SK-N-SH (cell line): ENCODE measurements around the gene ATP1A1. TPM values are rescaled to one million over a fixed set of nuclear protein-coding genes. Genes with fewer than 3 reads are reported as not detected.
A peak's percentile ranks its signal among the peaks of the same experiment; 100 is the strongest.

Experiments used
- CTCF ChIA-PET: fragments of 300-600, 350-600 bp; formaldehyde crosslinking; extraction: SDS; loops from one replicate; lab custom pipeline; 2021; lab: Yijun Ruan, JAX
- POLR2A ChIA-PET: fragments of 350-600 bp; sonication (Branson Sonifier 250); formaldehyde crosslinking; extraction: SDS; loops from one replicate; lab custom pipeline; 2020; ENCODE audit warnings: antibody characterized with exemption, inconsistent platforms; lab: Yijun Ruan, JAX
- DNase-seq: peaks from one replicate; pipeline ENCODE4 v3.0.0; 2012
- H2AFZ ChIP-seq: fragments of 200-600 bp; sonication (generic); 2 replicates; pipeline ENCODE4 v1.8.1; 2016; ENCODE audit warnings: antibody characterized with exemption, mild to moderate bottlenecking, low read depth
- H3F3A ChIP-seq: fragments of 200-600 bp; sonication (generic); replicated peaks from 2 replicates; pipeline ENCODE3; 2016; ENCODE audit warnings: antibody characterized with exemption, mild to moderate bottlenecking; ENCODE audit not compliant: insufficient read depth
- H3K27ac ChIP-seq, 2 experiments: fragments of 200-500 bp in 1 of 2; fragments of 200-600 bp in 1 of 2; sonication (Bioruptor generic) in 1 of 2; sonication (generic), shearing (Covaris generic) in 1 of 2; 2 replicates each; pipeline versions ENCODE4 v1.5.1 to v1.6.1; 2014 to 2016; ENCODE audit warnings: low read depth in 2 of 2, inconsistent platforms in 1 of 2, low read length in 1 of 2, mild to moderate bottlenecking in 1 of 2, mixed read lengths in 1 of 2
- H3K27me3 ChIP-seq: fragments of 200-600 bp; sonication (generic), shearing (Covaris generic); 2 replicates; pipeline ENCODE4 v1.6.1; 2016; ENCODE audit warnings: mixed run types; ENCODE audit not compliant: insufficient read depth
- H3K36me3 ChIP-seq, 2 experiments: fragments of 200-500 bp in 1 of 2; fragments of 200-600 bp in 1 of 2; sonication (Bioruptor generic) in 1 of 2; sonication (generic) in 1 of 2; replicated peaks in 1 of 2; 2 replicates each; pipeline versions ENCODE3 to v1.5.1; 2014 to 2016; ENCODE audit warnings: low read length in 1 of 2, mild to moderate bottlenecking in 1 of 2; ENCODE audit not compliant: insufficient read depth in 2 of 2, control insufficient read depth in 1 of 2
- H3K4me1 ChIP-seq, 2 experiments: fragments of 200-500 bp in 1 of 2; fragments of 200-600 bp in 1 of 2; sonication (Bioruptor generic) in 1 of 2; sonication (generic), shearing (Covaris generic) in 1 of 2; 2 replicates each; pipeline versions ENCODE4 v1.5.1 to v1.6.1; 2014 to 2016; ENCODE audit warnings: low read depth in 1 of 2, low read length in 1 of 2, mixed run types in 1 of 2; ENCODE audit not compliant: insufficient read depth in 2 of 2, control insufficient read depth in 1 of 2
- H3K4me2 ChIP-seq: fragments of 200-600 bp; sonication (generic), shearing (Covaris generic); 2 replicates; pipeline ENCODE4 v1.6.1; 2017; ENCODE audit warnings: mixed run types
- H3K4me3 ChIP-seq, 2 experiments: fragments of 200-500 bp in 1 of 2; fragments of 200-600 bp in 1 of 2; sonication (Bioruptor generic) in 1 of 2; sonication (generic), shearing (Covaris generic) in 1 of 2; 2 replicates each; pipeline versions ENCODE4 v1.5.1 to v1.8.1; 2014 to 2016; ENCODE audit warnings: low read depth in 2 of 2, inconsistent platforms in 1 of 2, low read length in 1 of 2, mild to moderate bottlenecking in 1 of 2, mixed read lengths in 1 of 2, moderate library complexity in 1 of 2
- H3K79me2 ChIP-seq: fragments of 200-600 bp; sonication (generic); 2 replicates; pipeline ENCODE4 v1.8.1; 2017; ENCODE audit warnings: mild to moderate bottlenecking; ENCODE audit not compliant: insufficient read depth
- H3K9ac ChIP-seq: fragments of 200-600 bp; sonication (generic); 2 replicates; pipeline ENCODE4 v1.6.1; 2017; ENCODE audit warnings: mixed run types
- H3K9me2 ChIP-seq: fragments of 200-600 bp; sonication (generic); 2 replicates; pipeline ENCODE4 v1.6.1; 2017; ENCODE audit warnings: mixed run types
- H3K9me3 ChIP-seq: fragments of 200-600 bp; sonication (generic); 2 replicates; pipeline ENCODE4 v1.6.1; 2017; ENCODE audit warnings: mixed run types, mild to moderate bottlenecking, moderate library complexity
- H4K20me1 ChIP-seq: fragments of 200-600 bp; sonication (generic); 2 replicates; pipeline ENCODE4 v1.6.1; 2017; ENCODE audit warnings: mild to moderate bottlenecking, mixed run types; ENCODE audit not compliant: insufficient read depth
- CHD2 ChIP-seq: fragments of 150-350 bp; IDR thresholded peaks from 2 replicates; pipeline ENCODE4 v1.6.1; 2018; ENCODE audit warnings: low read length; ENCODE audit not compliant: partially characterized antibody
- EP300 ChIP-seq, 2 experiments: IDR thresholded peaks; 2 replicates each; pipeline versions ENCODE4 v1.4.0 to v1.6.1; 2012; ENCODE audit warnings: borderline replicate concordance in 1 of 2, low read depth in 1 of 2, low read length in 1 of 2
- EZH2phosphoT487 ChIP-seq: fragments of 200-600 bp; sonication (generic); IDR thresholded peaks from 2 replicates; pipeline ENCODE4 v1.6.1; 2017; ENCODE audit warnings: low read depth, mixed run types, mild to moderate bottlenecking, antibody characterized with exemption, moderate library complexity, borderline replicate concordance
- FOSL2 ChIP-seq: IDR thresholded peaks from 2 replicates; pipeline ENCODE4 v1.4.0; 2012; ENCODE audit warnings: low read depth, mild to moderate bottlenecking, moderate library complexity, borderline replicate concordance
- FOXJ3 ChIP-seq: sonication (generic); formaldehyde crosslinking; IDR thresholded peaks from 2 replicates; pipeline ENCODE4 v1.5.1; 2020; ENCODE audit warnings: mild to moderate bottlenecking, missing genetic modification reagents
- FOXM1 ChIP-seq: IDR thresholded peaks from 2 replicates; pipeline ENCODE4 v1.4.0; 2012; ENCODE audit warnings: low read depth, mild to moderate bottlenecking
- GABPA ChIP-seq: IDR thresholded peaks from 2 replicates; pipeline ENCODE4 v1.4.0; 2012; ENCODE audit warnings: low read depth, mild to moderate bottlenecking
- GATA2 ChIP-seq: sonication (generic); formaldehyde crosslinking; IDR thresholded peaks from 2 replicates; pipeline ENCODE4 v1.5.0; 2020; ENCODE audit warnings: mild to moderate bottlenecking, missing genetic modification reagents
- IRF3 ChIP-seq: fragments of 150-350 bp; IDR thresholded peaks from 2 replicates; pipeline ENCODE4 v1.6.1; 2016; ENCODE audit warnings: mild to moderate bottlenecking, low read depth, low read length
- JUND ChIP-seq: IDR thresholded peaks from 2 replicates; pipeline ENCODE4 v1.4.0; 2012
- MAX ChIP-seq: IDR thresholded peaks from 2 replicates; pipeline ENCODE4 v1.4.0; 2012; ENCODE audit warnings: low read depth
- MXI1 ChIP-seq: IDR thresholded peaks from 2 replicates; pipeline ENCODE4 v1.6.1; 2012; ENCODE audit warnings: mild to moderate bottlenecking, low read depth, low read length, improper control_type of control experiment
- NFIC ChIP-seq: IDR thresholded peaks from 2 replicates; pipeline ENCODE4 v1.4.0; 2012; ENCODE audit warnings: borderline replicate concordance
- RCOR1 ChIP-seq: fragments of 150-350 bp; IDR thresholded peaks from 2 replicates; pipeline ENCODE4 v1.6.1; 2017; ENCODE audit warnings: antibody characterized with exemption, low read length
- RFX5 ChIP-seq: IDR thresholded peaks from 2 replicates; pipeline ENCODE4 v1.6.1; 2012; ENCODE audit warnings: mild to moderate bottlenecking, improper control_type of control experiment, low read length
- RXRA ChIP-seq: IDR thresholded peaks from 2 replicates; pipeline ENCODE4 v1.4.0; 2012; ENCODE audit warnings: low read depth, mild to moderate bottlenecking, borderline replicate concordance
- SIN3A ChIP-seq: IDR thresholded peaks from 2 replicates; pipeline ENCODE4 v1.6.1; 2012; ENCODE audit warnings: low read depth, mild to moderate bottlenecking, low read length, moderate library complexity, borderline replicate concordance
- SMC3 ChIP-seq: IDR thresholded peaks from 2 replicates; pipeline ENCODE4 v1.6.1; 2012; ENCODE audit warnings: low read depth, low read length, improper control_type of control experiment
- TAF1 ChIP-seq: IDR thresholded peaks from 2 replicates; pipeline ENCODE4 v1.6.1; 2012; ENCODE audit warnings: low read depth, mild to moderate bottlenecking, low read length, moderate library complexity, borderline replicate concordance
- TCF12 ChIP-seq: IDR thresholded peaks from 2 replicates; pipeline ENCODE4 v1.4.0; 2012
- TEAD4 ChIP-seq: IDR thresholded peaks from 2 replicates; pipeline ENCODE4 v1.4.0; 2012; ENCODE audit warnings: mild to moderate bottlenecking, borderline replicate concordance; ENCODE audit not compliant: insufficient read depth
- USF1 ChIP-seq: IDR thresholded peaks from 2 replicates; pipeline ENCODE4 v1.4.0; 2012; ENCODE audit warnings: low read depth, borderline replicate concordance
- USF2 ChIP-seq: fragments of 150-350 bp; IDR thresholded peaks from 2 replicates; pipeline ENCODE4 v1.6.1; 2017; ENCODE audit warnings: antibody characterized with exemption, low read length, low read depth, borderline replicate concordance
- YY1 ChIP-seq: IDR thresholded peaks from 2 replicates; pipeline ENCODE4 v1.4.0; 2012; ENCODE audit warnings: low read depth, mild to moderate bottlenecking
- WGBS: methylation state at CpG from one replicate; pipeline ENCODE4 v1.1.6; 2017; ENCODE audit warnings: low lambda C conversion rate; 5-methylcytosine and 5-hydroxymethylcytosine counted together
- polyA plus RNA-seq, 3 experiments: library from polyadenylated mRNA; depleted of rRNA; stranded (reverse); fragments of >200 nt; gene quantifications; 2 replicates each; pipeline ENCODE4 v1.2.3, GENCODE V29; 2012

Gene ATP1A1
- polyA plus RNA-seq, 1 of the 3 experiments (the other 2 are of a cell fraction), result 233 TPM

GRCh38 chr1:116420417-116421200 lies 47.6 kb downstream of the ATP1A1 start:
- Histone ChIP-seq H3K27ac (no peak overlapping the region), H3K27me3 (no peaks in the 10 kb centered on the region; the same call in 1 of the 2 replicates), H3K4me3 (no peak overlapping the region), H3K9me3 (no peaks in the 10 kb centered on the region), H2AFZ (no peak overlapping the region), H3K4me1 (peaks cover 7 to 22% of the 10 kb centered on the region in 2 experiments; a peak in 3 of 4 replicates), H3K79me2 (no peaks in the 10 kb centered on the region; the same call in 1 of the 2 replicates), H3K4me2 (no peak overlapping the region), H4K20me1 (no peaks in the 10 kb centered on the region), H3K9me2 (no peaks in the 10 kb centered on the region), H3K36me3 (no peaks in the 10 kb centered on the region), H3F3A (no peaks in the 10 kb centered on the region), H3K9ac (no peak overlapping the region)
- 83% methylated on average over 2 of the region's 2 CpGs for WGBS
- POLR2A ChIA-PET, result no interaction called here
- TF ChIP-seq USF2 (no peak), RXRA (no peak), EP300 (IDR thresholded peaks at IDR 0.05; ENCODE audit: borderline replicate concordance in 1 of 2, low read depth in 1 of 2, low read length in 1 of 2) (no peak), RCOR1 (no peak), FOXM1 (no peak), IRF3 (no peak), SIN3A (no peak), GABPA (no peak), MAX (no peak), TAF1 (no peak), TEAD4 (no peak), TCF12 (no peak), SMC3 (no peak), CHD2 (no peak)
- CTCF ChIA-PET, result interaction anchor here (0.8 to 7.3 kb wide), 4 partner anchors 28 to 281 kb away, joined by 3 to 63 read pairs (median 5); no protein-coding TSS in a partner anchor
- no peak for DNase-seq

GRCh38 chr1:116424438-116424837 lies 51.4 kb downstream of the ATP1A1 start:
- H3K79me2 ChIP-seq, result no peaks in the 10 kb centered on the region
- POLR2A ChIA-PET, result no interaction called here
- no peaks in the 10 kb centered on the region for H3K9me3 ChIP-seq
- H3K4me1 ChIP-seq, result no peaks in the 10 kb centered on the region
- no peak overlapping the region for H3K9ac ChIP-seq
- no peak overlapping the region for H3K27ac ChIP-seq
- no peaks in the 10 kb centered on the region for H3K36me3 ChIP-seq
- 31% methylated on average over 5 of the region's 5 CpGs for WGBS
- no peaks in the 10 kb centered on the region for H3F3A ChIP-seq
- H3K9me2 ChIP-seq, result no peaks in the 10 kb centered on the region
- H2AFZ ChIP-seq, result 0 out of 2 replicates have a peak overlapping the region, but pooled peaks have one; percentile 29
- H3K27me3 ChIP-seq, result no peaks in the 10 kb centered on the region; the same call in 1 of the 2 replicates
- no peak overlapping the region for H3K4me3 ChIP-seq
- H4K20me1 ChIP-seq, result no peaks in the 10 kb centered on the region
- CTCF ChIA-PET, result no interaction called here
- H3K4me2 ChIP-seq, result no peak overlapping the region
- no peak for DNase-seq
- TF ChIP-seq RXRA (no peak), RFX5 (no peak), TAF1 (no peak), FOSL2 (no peak), USF1 (no peak), GATA2 (no peak), YY1 (no peak), FOXJ3 (no peak), IRF3 (no peak), MXI1 (no peak), NFIC (no peak), SIN3A (no peak), FOXM1 (no peak), EZH2phosphoT487 (no peak), JUND (no peak), SMC3 (no peak)
